HCT116 (cell line): Measurements from ENCODE around the gene CCDC15. TPM values are rescaled to one million over a fixed set of nuclear protein-coding genes. Genes with fewer than 3 reads are reported as not detected.

Experiments used
- ATAC-seq: fragments of 200-7000 bp; cut with Tn5 transposase; 2 replicates; pipeline ENCODE4 v1.9.1; 2020; ENCODE audit warnings: mild to moderate bottlenecking, moderate library complexity
- BruUV-seq: library from RNA; stranded (reverse); fragments of 400-500 nt; replicated peaks from 2 replicates; lab custom pipeline; 2021; lab: Mats Ljungman, UMichigan
- CTCF ChIA-PET: fragments of 300-600 bp; sonication (Branson Sonifier 250); formaldehyde crosslinking; loops from one replicate; lab custom pipeline; 2021; ENCODE audit warnings: antibody characterized with exemption; lab: Charles Lee
- POLR2A ChIA-PET: fragments of 300-600, 350-600 bp; sonication (Branson Sonifier 250); formaldehyde crosslinking; loops from one replicate; lab custom pipeline; 2021; ENCODE audit warnings: antibody characterized with exemption; lab: Charles Lee
- RAD21 ChIA-PET, 2 experiments: fragments of 300-600 bp; sonication (Branson Sonifier 250); formaldehyde crosslinking; loops; one replicate each; lab custom pipeline; 2023; ENCODE audit warnings: low total read pairs in 2 of 2; ENCODE audit not compliant: uncharacterized antibody in 2 of 2, unreplicated experiment in 2 of 2, low non-redundant PET in 1 of 2; lab: Charles Lee
- DNase-seq: peaks from one replicate; pipeline ENCODE4 v3.0.0-alpha.2; 2010; ENCODE audit warnings: low read depth, low spot score
- H2AFZ ChIP-seq: fragments of 200-600 bp; shearing (Covaris generic), sonication (generic); 2 replicates; pipeline ENCODE4 v1.6.1; 2017; ENCODE audit warnings: low read depth, mixed run types, mixed read lengths, antibody characterized with exemption, low read length; ENCODE audit not compliant: poor library complexity, severe bottlenecking
- H3K27ac ChIP-seq: 2 replicates; pipeline ENCODE4 v1.5.1; 2012; ENCODE audit warnings: low read depth, low read length
- H3K27me3 ChIP-seq: fragments of 200-600 bp; sonication (generic); 2 replicates; pipeline ENCODE4 v1.6.1; 2016; ENCODE audit warnings: mixed run types, low read length, mixed read lengths; ENCODE audit not compliant: insufficient read depth
- H3K36me3 ChIP-seq, 2 experiments: fragments of 200-500 bp in 1 of 2; fragments of 200-600 bp in 1 of 2; sonication (Bioruptor generic) in 1 of 2; sonication (generic) in 1 of 2; 2 replicates each; pipeline versions ENCODE4 v1.5.1 to v1.6.1; 2014 to 2016; ENCODE audit warnings: low read length in 2 of 2, inconsistent platforms in 1 of 2, mixed read lengths in 1 of 2, mixed run types in 1 of 2; ENCODE audit not compliant: insufficient read depth in 2 of 2, control insufficient read depth in 1 of 2
- H3K4me1 ChIP-seq, 2 experiments: fragments of 200-600 bp in 1 of 2; sonication (generic) in 1 of 2; 2 replicates each; pipeline versions ENCODE4 v1.5.1 to v1.6.1; 2012 to 2017; ENCODE audit warnings: low read length in 2 of 2, inconsistent platforms in 1 of 2, mild to moderate bottlenecking in 1 of 2, mixed read lengths in 1 of 2, mixed run types in 1 of 2, moderate library complexity in 1 of 2; ENCODE audit not compliant: insufficient read depth in 2 of 2, control insufficient read depth in 1 of 2
- H3K4me2 ChIP-seq: fragments of 200-600 bp; sonication (generic); 2 replicates; pipeline ENCODE4 v1.6.1; 2017; ENCODE audit warnings: mixed run types, low read length, mixed read lengths
- H3K4me3 ChIP-seq, 2 experiments: fragments of 200-600 bp in 1 of 2; sonication (generic) in 1 of 2; replicated peaks in 1 of 2; 2 replicates each; pipeline ENCODE4 v1.5.1; 2011 to 2016; ENCODE audit warnings: low read length in 2 of 2, control low read depth in 1 of 2, low read depth in 1 of 2, mild to moderate bottlenecking in 1 of 2, mixed read lengths in 1 of 2, mixed run types in 1 of 2
- H3K79me2 ChIP-seq: fragments of 200-600 bp; sonication (generic); 2 replicates; pipeline ENCODE4 v1.6.1; 2017; ENCODE audit warnings: mild to moderate bottlenecking, mixed run types, low read length, moderate library complexity, mixed read lengths; ENCODE audit not compliant: insufficient read depth
- H3K9ac ChIP-seq: fragments of 200-600 bp; sonication (generic); 2 replicates; pipeline ENCODE4 v1.6.1; 2016; ENCODE audit warnings: low read length, mixed read lengths
- H3K9me2 ChIP-seq: fragments of 200-600 bp; sonication (generic), shearing (Covaris generic); 2 replicates; pipeline ENCODE4 v1.6.1; 2017; ENCODE audit warnings: mixed run types, mild to moderate bottlenecking, moderate library complexity; ENCODE audit not compliant: insufficient read depth
- H3K9me3 ChIP-seq, 2 experiments: fragments of 200-500 bp in 1 of 2; fragments of 200-600 bp in 1 of 2; sonication (Bioruptor generic) in 1 of 2; sonication (generic) in 1 of 2; 2 replicates each; pipeline ENCODE4 v1.6.1; 2014 to 2017; ENCODE audit warnings: low read length in 2 of 2, mixed read lengths in 2 of 2, inconsistent platforms in 1 of 2, low read depth in 1 of 2, mild to moderate bottlenecking in 1 of 2, mixed run types in 1 of 2, moderate library complexity in 1 of 2; ENCODE audit not compliant: control insufficient read depth in 1 of 2, insufficient read depth in 1 of 2
- H4K20me1 ChIP-seq: fragments of 200-600 bp; sonication (generic), shearing (Covaris generic); 2 replicates; pipeline ENCODE4 v1.6.1; 2017; ENCODE audit warnings: mixed run types, mild to moderate bottlenecking, moderate library complexity; ENCODE audit not compliant: insufficient read depth
- CBX3 ChIP-seq: IDR thresholded peaks from 2 replicates; pipeline ENCODE4 v1.6.1; 2012; ENCODE audit warnings: low read depth
- ELF1 ChIP-seq: IDR thresholded peaks from 2 replicates; pipeline ENCODE4 v1.6.1; 2012; ENCODE audit warnings: low read depth, borderline replicate concordance
- EZH2 ChIP-seq: fragments of 200-600 bp; sonication (generic); IDR thresholded peaks from 2 replicates; pipeline ENCODE4 v1.6.1; 2017; ENCODE audit warnings: antibody characterized with exemption, mixed run types
- ZNF274 ChIP-seq: fragments of 200-500 bp; sonication (Bioruptor generic); IDR thresholded peaks from 2 replicates; pipeline ENCODE4 v1.6.1; 2014; ENCODE audit warnings: mild to moderate bottlenecking, low read depth, low read length, inconsistent platforms
- intact Hi-C: fragments of 100-400 bp; cut with micrococcal nuclease; formaldehyde crosslinking; loops from 2 replicates; pipeline ENCODE4 v1.10.0; 2022
- total RNA-seq: library from RNA; stranded (reverse); gene quantifications from one replicate; pipeline ENCODE4 v1.2.1, GENCODE V29; 2021; ENCODE audit not compliant: unreplicated experiment
- TF ChIP-seq, protein P1 (sequence below): IDR thresholded peaks from 2 replicates; pipeline ENCODE4 v1.6.1; 2011; ENCODE audit warnings: mild to moderate bottlenecking, low read length, moderate library complexity; ENCODE audit not compliant: insufficient replicate concordance; ENCODE audit errors: extremely low read depth
- TF ChIP-seq, protein P2 (sequence below), 3 experiments: fragments of 200-600 bp in 1 of 3; sonication (generic) in 1 of 3; IDR thresholded peaks in 2 of 3; conservative IDR thresholded peaks in 1 of 3; 2 replicates each; pipeline ENCODE4 v1.5.1; 2012 to 2017; ENCODE audit warnings: low read depth in 2 of 3, low read length in 2 of 3, antibody characterized with exemption in 1 of 3, borderline replicate concordance in 1 of 3, control low read depth in 1 of 3, mild to moderate bottlenecking in 1 of 3, mixed read lengths in 1 of 3, mixed run types in 1 of 3, moderate library complexity in 1 of 3; ENCODE audit not compliant: insufficient read depth in 1 of 3
- TF ChIP-seq, protein P3 (sequence below): IDR thresholded peaks from 2 replicates; pipeline ENCODE4 v1.6.1; 2012; ENCODE audit warnings: low read depth

CCDC15 gene
- total RNA-seq, 1 experiment from 2014 or later, result 2.4 TPM

DNA sequence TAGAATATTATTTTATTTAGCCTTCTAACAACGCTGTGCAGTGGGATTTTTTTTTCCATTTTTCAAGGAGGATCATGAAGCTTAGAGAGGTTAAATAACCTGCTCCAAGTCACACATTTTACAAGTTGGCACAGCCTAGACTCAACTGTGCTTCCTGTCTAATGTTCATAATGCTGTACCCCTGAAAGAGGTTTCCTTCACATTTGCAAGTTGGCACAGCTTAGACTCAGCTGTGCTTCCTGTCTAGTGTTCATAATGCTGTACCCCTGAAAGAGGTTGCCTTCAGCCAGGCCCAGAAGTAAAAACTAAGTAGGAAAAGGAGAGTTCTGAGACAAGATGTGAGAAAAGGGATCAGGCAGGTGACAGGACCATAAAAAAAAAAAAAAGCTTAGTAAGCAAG is 10.3 kb upstream of the CCDC15 start:
- no peaks in the 10 kb centered on the region for H3K27me3 ChIP-seq

More for the DNA sequence above, 10.3 kb upstream of the CCDC15 start:
- POLR2A ChIA-PET, result interaction anchor here (1.3 kb wide), 1 partner anchor 10 kb away, joined by 4 read pairs; the partner anchor contains the start of gene CCDC15
- no peak for TF ChIP-seq ZNF274
- TF ChIP-seq, protein P1, sequence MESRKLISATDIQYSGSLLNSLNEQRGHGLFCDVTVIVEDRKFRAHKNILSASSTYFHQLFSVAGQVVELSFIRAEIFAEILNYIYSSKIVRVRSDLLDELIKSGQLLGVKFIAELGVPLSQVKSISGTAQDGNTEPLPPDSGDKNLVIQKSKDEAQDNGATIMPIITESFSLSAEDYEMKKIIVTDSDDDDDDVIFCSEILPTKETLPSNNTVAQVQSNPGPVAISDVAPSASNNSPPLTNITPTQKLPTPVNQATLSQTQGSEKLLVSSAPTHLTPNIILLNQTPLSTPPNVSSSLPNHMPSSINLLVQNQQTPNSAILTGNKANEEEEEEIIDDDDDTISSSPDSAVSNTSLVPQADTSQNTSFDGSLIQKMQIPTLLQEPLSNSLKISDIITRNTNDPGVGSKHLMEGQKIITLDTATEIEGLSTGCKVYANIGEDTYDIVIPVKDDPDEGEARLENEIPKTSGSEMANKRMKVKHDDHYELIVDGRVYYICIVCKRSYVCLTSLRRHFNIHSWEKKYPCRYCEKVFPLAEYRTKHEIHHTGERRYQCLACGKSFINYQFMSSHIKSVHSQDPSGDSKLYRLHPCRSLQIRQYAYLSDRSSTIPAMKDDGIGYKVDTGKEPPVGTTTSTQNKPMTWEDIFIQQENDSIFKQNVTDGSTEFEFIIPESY, result no peak
- no peak for TF ChIP-seq EZH2
- TF ChIP-seq, protein P2, sequence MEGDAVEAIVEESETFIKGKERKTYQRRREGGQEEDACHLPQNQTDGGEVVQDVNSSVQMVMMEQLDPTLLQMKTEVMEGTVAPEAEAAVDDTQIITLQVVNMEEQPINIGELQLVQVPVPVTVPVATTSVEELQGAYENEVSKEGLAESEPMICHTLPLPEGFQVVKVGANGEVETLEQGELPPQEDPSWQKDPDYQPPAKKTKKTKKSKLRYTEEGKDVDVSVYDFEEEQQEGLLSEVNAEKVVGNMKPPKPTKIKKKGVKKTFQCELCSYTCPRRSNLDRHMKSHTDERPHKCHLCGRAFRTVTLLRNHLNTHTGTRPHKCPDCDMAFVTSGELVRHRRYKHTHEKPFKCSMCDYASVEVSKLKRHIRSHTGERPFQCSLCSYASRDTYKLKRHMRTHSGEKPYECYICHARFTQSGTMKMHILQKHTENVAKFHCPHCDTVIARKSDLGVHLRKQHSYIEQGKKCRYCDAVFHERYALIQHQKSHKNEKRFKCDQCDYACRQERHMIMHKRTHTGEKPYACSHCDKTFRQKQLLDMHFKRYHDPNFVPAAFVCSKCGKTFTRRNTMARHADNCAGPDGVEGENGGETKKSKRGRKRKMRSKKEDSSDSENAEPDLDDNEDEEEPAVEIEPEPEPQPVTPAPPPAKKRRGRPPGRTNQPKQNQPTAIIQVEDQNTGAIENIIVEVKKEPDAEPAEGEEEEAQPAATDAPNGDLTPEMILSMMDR (IDR thresholded peaks at IDR 0.05 in 2 of 3, conservative IDR thresholded peaks at IDR 0.05 in 1 of 3; ENCODE audit: borderline replicate concordance in 1 of 3, insufficient read depth in 1 of 3, low read depth in 2 of 3, low read length in 2 of 3), result no peak
- TF ChIP-seq CBX3, result no peak
- TF ChIP-seq, protein P3, sequence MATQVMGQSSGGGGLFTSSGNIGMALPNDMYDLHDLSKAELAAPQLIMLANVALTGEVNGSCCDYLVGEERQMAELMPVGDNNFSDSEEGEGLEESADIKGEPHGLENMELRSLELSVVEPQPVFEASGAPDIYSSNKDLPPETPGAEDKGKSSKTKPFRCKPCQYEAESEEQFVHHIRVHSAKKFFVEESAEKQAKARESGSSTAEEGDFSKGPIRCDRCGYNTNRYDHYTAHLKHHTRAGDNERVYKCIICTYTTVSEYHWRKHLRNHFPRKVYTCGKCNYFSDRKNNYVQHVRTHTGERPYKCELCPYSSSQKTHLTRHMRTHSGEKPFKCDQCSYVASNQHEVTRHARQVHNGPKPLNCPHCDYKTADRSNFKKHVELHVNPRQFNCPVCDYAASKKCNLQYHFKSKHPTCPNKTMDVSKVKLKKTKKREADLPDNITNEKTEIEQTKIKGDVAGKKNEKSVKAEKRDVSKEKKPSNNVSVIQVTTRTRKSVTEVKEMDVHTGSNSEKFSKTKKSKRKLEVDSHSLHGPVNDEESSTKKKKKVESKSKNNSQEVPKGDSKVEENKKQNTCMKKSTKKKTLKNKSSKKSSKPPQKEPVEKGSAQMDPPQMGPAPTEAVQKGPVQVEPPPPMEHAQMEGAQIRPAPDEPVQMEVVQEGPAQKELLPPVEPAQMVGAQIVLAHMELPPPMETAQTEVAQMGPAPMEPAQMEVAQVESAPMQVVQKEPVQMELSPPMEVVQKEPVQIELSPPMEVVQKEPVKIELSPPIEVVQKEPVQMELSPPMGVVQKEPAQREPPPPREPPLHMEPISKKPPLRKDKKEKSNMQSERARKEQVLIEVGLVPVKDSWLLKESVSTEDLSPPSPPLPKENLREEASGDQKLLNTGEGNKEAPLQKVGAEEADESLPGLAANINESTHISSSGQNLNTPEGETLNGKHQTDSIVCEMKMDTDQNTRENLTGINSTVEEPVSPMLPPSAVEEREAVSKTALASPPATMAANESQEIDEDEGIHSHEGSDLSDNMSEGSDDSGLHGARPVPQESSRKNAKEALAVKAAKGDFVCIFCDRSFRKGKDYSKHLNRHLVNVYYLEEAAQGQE, result no peak
- no peak for TF ChIP-seq ELF1
- ATAC-seq (no peak), DNase-seq (no peak)
- Histone ChIP-seq H3K9me3 (no peaks in the 10 kb centered on the region), H3K27ac (no peak overlapping the region), H3K4me2 (no peak overlapping the region), H3K4me1 (peaks cover 0 to 6% of the 10 kb centered on the region in 2 experiments; a peak in 1 of 4 replicates), H3K9ac (no peak overlapping the region), H2AFZ (no peak overlapping the region), H3K9me2 (no peaks in the 10 kb centered on the region), H3K79me2 (no peaks in the 10 kb centered on the region), H3K36me3 (no peaks in the 10 kb centered on the region), H3K4me3 (no peak overlapping the region), H4K20me1 (no peaks in the 10 kb centered on the region)
- CTCF ChIA-PET, result interaction anchor here (1.4 kb wide), 1 partner anchor 68 kb away, joined by 3 read pairs; no protein-coding TSS in a partner anchor
- intact Hi-C loops, result no loop called here
- no TSS peak for BruUV-seq
- RAD21 ChIA-PET, result no interaction called here
